ENCODE measurements around the gene FAM53B. TPM values are rescaled to one million over a fixed set of nuclear protein-coding genes. Genes with fewer than 3 reads are reported as not detected.

Gene FAM53B
- total and polyA plus RNA-seq, 7 experiments from 2014 or later, result 3.9 to 51.5 (median 27.7) TPM

DNA sequence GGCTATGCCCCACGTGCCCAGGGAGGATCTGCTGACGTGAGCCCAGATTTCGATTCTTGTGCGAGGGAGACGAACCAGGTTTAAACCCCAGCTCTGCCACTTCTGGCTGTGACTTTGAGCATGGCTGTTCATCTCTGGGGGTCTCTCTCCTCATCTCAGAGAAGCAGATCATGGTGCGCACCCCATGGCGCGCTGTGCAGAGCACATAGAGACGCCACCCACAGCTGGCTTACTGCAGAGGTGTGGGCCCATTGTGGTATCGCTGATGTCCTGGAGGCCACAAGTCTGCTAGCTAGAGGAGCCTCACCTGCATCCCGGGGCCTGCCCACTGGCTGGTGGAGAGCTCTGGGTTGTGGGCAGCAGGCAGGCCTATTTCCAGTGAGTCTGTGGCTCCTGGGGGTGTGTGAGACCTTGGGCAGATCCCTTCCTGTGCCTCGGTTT is 142.0 kb downstream of the FAM53B start:
- Histone ChIP-seq H3K4me1 (ENCODE audit: control insufficient read depth in 2 of 2, insufficient read depth in 2 of 2, low read length in 2 of 2) (no peaks in the 10 kb centered on the region), H3K27me3 (ENCODE audit: control insufficient read depth in 2 of 2, insufficient read depth in 2 of 2, low read length in 2 of 2) (no peaks in the 10 kb centered on the region), H3K36me3 (ENCODE audit: control insufficient read depth in 2 of 3, insufficient read depth in 3 of 3, low read length in 3 of 3) (no peaks in the 10 kb centered on the region), H3K27ac (ENCODE audit: low read depth, low read length) (no peak overlapping the region), H3K4me3 (ENCODE audit: low read length) (no peak overlapping the region), H3K9me3 (ENCODE audit: control insufficient read depth in 2 of 3, low read length in 3 of 3) (no peaks in the 10 kb centered on the region)
- intact Hi-C loops (cut with micrococcal nuclease), result no loop called here
- H3K4me3 Mint-ChIP-seq, result no peak overlapping the region
- DNase-seq (no peak), ATAC-seq (no peak)
- H3K27me3 Mint-ChIP-seq, result no peaks in the 10 kb centered on the region
- no peak overlapping the region for H3K27ac Mint-ChIP-seq
- ChIA-PET CTCF (no interaction called here), POLR2A (no interaction called here)
- no peaks in the 10 kb centered on the region for H3K9me3 Mint-ChIP-seq
- H3K4me1 Mint-ChIP-seq, result peaks cover 0 to 19% (median 0%) of the 10 kb centered on the region in 7 donors
- no peaks in the 10 kb centered on the region for H3K36me3 Mint-ChIP-seq

DNA sequence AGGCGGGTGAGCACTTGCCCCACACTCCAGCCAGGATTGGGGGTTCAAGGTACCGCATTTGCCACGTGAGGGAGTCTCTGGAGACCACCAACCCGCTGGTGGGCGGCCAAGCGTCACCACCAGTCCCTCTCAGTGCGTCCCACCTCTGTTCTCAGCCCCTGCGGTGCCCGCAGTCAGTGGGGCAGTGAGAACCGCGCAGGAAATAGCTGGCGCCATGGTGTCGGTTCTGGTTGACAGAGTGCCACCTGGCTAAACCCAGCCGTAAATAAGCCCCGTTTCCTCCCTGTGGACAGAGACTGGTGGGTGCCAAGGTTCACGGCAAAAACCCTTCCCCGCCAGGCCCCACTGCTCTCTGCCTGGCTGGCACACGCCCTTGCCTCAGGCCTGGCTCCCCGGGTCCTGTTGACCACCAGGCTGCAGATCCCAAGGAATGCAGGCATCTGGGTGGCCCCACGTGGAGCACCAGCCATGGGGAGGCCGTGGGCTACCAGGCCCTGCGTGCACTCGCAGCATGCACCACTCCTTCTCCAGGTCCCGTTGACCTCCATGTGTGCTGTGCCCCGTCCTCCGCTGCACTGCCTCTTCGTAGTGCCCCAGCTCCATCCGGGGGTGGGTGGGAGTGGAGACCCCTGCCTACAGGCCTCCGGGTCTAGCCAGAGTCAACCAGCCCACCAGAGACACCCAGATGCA is 142.6 kb downstream of the FAM53B start:
- intact Hi-C loops (cut with micrococcal nuclease), result no loop called here
- no peaks in the 10 kb centered on the region for H3K9me3 ChIP-seq (ENCODE audit: control insufficient read depth in 2 of 3, low read length in 3 of 3)
- POLR2A ChIA-PET, result no interaction called here
- H3K27ac Mint-ChIP-seq, result no peak overlapping the region
- H3K27me3 ChIP-seq (ENCODE audit: control insufficient read depth in 2 of 2, insufficient read depth in 2 of 2, low read length in 2 of 2), result no peaks in the 10 kb centered on the region
- H3K4me3 ChIP-seq (ENCODE audit: low read length), result no peak overlapping the region
- H3K36me3 Mint-ChIP-seq, result peaks cover 0 to 3% (median 0%) of the 10 kb centered on the region in 5 donors
- CTCF ChIA-PET, result no interaction called here
- peaks cover 0 to 17% (median 0%) of the 10 kb centered on the region in 7 donors for H3K4me1 Mint-ChIP-seq
- ATAC-seq (peak; percentile 52), DNase-seq (no peak)
- no peak overlapping the region for H3K27ac ChIP-seq (ENCODE audit: low read depth, low read length)
- no peaks in the 10 kb centered on the region for H3K27me3 Mint-ChIP-seq
- H3K4me1 ChIP-seq (ENCODE audit: control insufficient read depth in 2 of 2, insufficient read depth in 2 of 2, low read length in 2 of 2), result no peaks in the 10 kb centered on the region
- H3K9me3 Mint-ChIP-seq, result no peaks in the 10 kb centered on the region
- no peaks in the 10 kb centered on the region for H3K36me3 ChIP-seq (ENCODE audit: control insufficient read depth in 2 of 3, insufficient read depth in 3 of 3, low read length in 3 of 3)
- no peak overlapping the region for H3K4me3 Mint-ChIP-seq

DNA sequence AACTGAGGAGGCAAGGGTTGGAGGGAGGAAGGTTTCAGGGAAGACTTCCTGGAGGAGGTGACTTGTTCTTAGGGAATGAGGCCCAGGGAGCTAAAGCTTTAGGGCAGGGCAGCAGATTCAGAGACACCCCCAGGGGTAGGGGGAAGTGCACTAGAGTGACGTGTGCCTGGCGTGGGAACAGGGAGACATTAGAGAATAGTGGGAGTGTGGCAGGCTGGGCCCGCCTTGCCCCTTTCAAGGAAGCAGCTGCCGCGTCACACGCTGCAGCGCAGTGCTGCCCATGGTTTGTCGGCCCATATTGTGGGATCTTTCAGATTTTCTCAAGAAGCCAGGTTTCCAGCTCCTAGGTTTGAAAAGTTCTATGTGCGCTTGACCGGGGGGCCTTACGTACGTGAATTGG is 143.2 kb downstream of the FAM53B start:
- Mint-ChIP-seq H3K27ac (no peak overlapping the region), H3K4me3 (no peak overlapping the region), H3K9me3 (no peaks in the 10 kb centered on the region), H3K36me3 (peaks cover 0 to 3% (median 0%) of the 10 kb centered on the region in 5 donors), H3K4me1 (peaks cover 0 to 17% (median 0%) of the 10 kb centered on the region in 7 donors), H3K27me3 (no peaks in the 10 kb centered on the region)
- no peaks in the 10 kb centered on the region for H3K27me3 ChIP-seq (ENCODE audit: control insufficient read depth in 2 of 2, insufficient read depth in 2 of 2, low read length in 2 of 2)
- DNase-seq, result no peak
- no peaks in the 10 kb centered on the region for H3K36me3 ChIP-seq (ENCODE audit: control insufficient read depth in 2 of 3, insufficient read depth in 3 of 3, low read length in 3 of 3)
- no peak overlapping the region for H3K27ac ChIP-seq (ENCODE audit: low read depth, low read length)
- H3K4me1 ChIP-seq (ENCODE audit: control insufficient read depth in 2 of 2, insufficient read depth in 2 of 2, low read length in 2 of 2), result no peaks in the 10 kb centered on the region
- intact Hi-C loops (cut with micrococcal nuclease), result no loop called here
- ChIA-PET POLR2A (no interaction called here), CTCF (no interaction called here)
- no peak overlapping the region for H3K4me3 ChIP-seq (ENCODE audit: low read length)
- ATAC-seq, result no peak
- H3K9me3 ChIP-seq (ENCODE audit: control insufficient read depth in 2 of 3, low read length in 3 of 3), result no peaks in the 10 kb centered on the region

DNA sequence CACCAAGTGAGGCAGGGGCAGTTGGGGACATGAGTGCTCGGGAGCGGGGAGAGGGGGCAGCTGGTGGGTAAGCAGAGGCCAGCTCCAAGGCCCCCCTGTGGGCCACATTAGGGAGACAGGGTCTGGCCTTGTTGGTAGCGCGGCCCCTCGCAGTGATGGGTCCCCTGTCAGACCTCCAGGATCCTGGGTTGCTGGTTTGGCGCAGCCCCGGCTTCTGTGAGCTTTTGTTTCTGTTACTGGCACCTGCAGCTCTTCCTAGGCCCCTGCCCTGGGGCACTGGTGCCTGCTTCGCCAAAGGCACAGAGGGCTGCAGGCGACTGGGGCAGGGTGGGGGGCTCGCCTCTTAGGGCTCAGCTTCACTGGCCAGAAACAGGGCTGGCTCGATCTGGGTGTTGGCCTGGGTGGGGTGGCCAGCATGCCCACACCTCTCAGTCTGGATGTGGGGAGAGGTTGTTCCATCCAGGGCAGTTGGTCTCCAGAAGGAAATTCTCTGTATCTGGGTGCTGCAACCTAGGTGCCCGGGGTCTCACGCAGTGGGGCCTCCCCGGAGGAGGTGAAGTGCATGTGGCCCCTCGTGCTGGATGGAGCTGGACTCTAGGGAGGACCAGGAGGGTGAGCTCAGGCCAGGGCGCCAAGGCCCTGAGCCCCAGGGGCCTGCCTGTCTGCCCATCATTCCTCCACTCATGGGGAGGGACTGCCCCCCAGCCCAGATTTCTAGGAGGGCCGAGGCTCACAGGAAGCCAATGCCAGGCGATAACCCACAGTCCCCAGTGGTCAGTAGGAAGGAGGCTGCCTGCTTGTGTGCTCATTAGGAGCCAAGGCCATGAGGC is 143.9 kb downstream of the FAM53B start:
- H3K9me3 Mint-ChIP-seq, result no peaks in the 10 kb centered on the region
- no peak for DNase-seq
- peaks cover 0 to 7% (median 3%) of the 10 kb centered on the region in 5 donors for H3K36me3 Mint-ChIP-seq
- no peak overlapping the region for H3K4me3 Mint-ChIP-seq
- ChIA-PET POLR2A (no interaction called here), CTCF (no interaction called here)
- Histone ChIP-seq H3K36me3 (ENCODE audit: control insufficient read depth in 2 of 3, insufficient read depth in 3 of 3, low read length in 3 of 3) (no peaks in the 10 kb centered on the region), H3K4me1 (ENCODE audit: control insufficient read depth in 2 of 2, insufficient read depth in 2 of 2, low read length in 2 of 2) (no peaks in the 10 kb centered on the region), H3K4me3 (ENCODE audit: low read length) (no peak overlapping the region), H3K27me3 (ENCODE audit: control insufficient read depth in 2 of 2, insufficient read depth in 2 of 2, low read length in 2 of 2) (no peaks in the 10 kb centered on the region), H3K9me3 (ENCODE audit: control insufficient read depth in 2 of 3, low read length in 3 of 3) (no peaks in the 10 kb centered on the region), H3K27ac (ENCODE audit: low read depth, low read length) (no peak overlapping the region)
- ATAC-seq, result no peak
- no peak overlapping the region for H3K27ac Mint-ChIP-seq
- peaks cover 0 to 16% (median 0%) of the 10 kb centered on the region in 7 donors for H3K4me1 Mint-ChIP-seq
- intact Hi-C loops (cut with micrococcal nuclease), result no loop called here
- H3K27me3 Mint-ChIP-seq, result no peaks in the 10 kb centered on the region

DNA sequence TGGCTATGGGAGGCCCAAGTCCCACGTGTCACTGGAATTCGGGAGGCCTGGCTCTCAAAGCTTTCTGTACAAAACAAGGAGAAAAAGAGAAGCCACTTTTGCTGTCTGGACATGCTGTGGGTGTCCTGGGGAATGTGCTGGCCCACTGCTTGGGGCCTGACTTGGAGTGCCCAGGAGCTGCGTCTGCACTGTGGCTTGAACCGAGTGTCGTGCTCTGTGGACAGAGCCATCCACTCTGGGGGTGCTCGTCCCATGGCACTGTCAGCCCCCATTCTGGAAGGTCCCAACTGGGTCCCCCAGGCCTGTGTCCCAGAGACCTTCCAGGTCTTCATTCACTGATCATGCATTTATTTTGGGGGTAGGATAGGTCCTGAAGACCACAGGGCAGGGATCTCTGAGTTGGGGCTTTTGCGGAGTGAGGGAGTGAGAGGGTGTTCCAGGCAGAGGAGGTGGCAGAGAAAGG is 144.6 kb downstream of the FAM53B start:
- Histone ChIP-seq H3K27me3 (ENCODE audit: control insufficient read depth in 2 of 2, insufficient read depth in 2 of 2, low read length in 2 of 2) (no peaks in the 10 kb centered on the region), H3K27ac (ENCODE audit: low read depth, low read length) (no peak overlapping the region), H3K4me1 (ENCODE audit: control insufficient read depth in 2 of 2, insufficient read depth in 2 of 2, low read length in 2 of 2) (no peaks in the 10 kb centered on the region), H3K9me3 (ENCODE audit: control insufficient read depth in 2 of 3, low read length in 3 of 3) (no peaks in the 10 kb centered on the region), H3K4me3 (ENCODE audit: low read length) (no peak overlapping the region), H3K36me3 (ENCODE audit: control insufficient read depth in 2 of 3, insufficient read depth in 3 of 3, low read length in 3 of 3) (no peaks in the 10 kb centered on the region)
- intact Hi-C loops (cut with micrococcal nuclease), result no loop called here
- no peak overlapping the region for H3K27ac Mint-ChIP-seq
- DNase-seq (no peak), ATAC-seq (no peak)
- CTCF ChIA-PET, result no interaction called here
- H3K9me3 Mint-ChIP-seq, result peaks cover 0 to 1% (median 0%) of the 10 kb centered on the region in 11 donors
- no peaks in the 10 kb centered on the region for H3K27me3 Mint-ChIP-seq
- no peak overlapping the region for H3K4me3 Mint-ChIP-seq
- POLR2A ChIA-PET, result no interaction called here
- H3K4me1 Mint-ChIP-seq, result peaks cover 0 to 13% (median 4%) of the 10 kb centered on the region in 7 donors
- H3K36me3 Mint-ChIP-seq, result peaks cover 0 to 10% (median 3%) of the 10 kb centered on the region in 5 donors

DNA sequence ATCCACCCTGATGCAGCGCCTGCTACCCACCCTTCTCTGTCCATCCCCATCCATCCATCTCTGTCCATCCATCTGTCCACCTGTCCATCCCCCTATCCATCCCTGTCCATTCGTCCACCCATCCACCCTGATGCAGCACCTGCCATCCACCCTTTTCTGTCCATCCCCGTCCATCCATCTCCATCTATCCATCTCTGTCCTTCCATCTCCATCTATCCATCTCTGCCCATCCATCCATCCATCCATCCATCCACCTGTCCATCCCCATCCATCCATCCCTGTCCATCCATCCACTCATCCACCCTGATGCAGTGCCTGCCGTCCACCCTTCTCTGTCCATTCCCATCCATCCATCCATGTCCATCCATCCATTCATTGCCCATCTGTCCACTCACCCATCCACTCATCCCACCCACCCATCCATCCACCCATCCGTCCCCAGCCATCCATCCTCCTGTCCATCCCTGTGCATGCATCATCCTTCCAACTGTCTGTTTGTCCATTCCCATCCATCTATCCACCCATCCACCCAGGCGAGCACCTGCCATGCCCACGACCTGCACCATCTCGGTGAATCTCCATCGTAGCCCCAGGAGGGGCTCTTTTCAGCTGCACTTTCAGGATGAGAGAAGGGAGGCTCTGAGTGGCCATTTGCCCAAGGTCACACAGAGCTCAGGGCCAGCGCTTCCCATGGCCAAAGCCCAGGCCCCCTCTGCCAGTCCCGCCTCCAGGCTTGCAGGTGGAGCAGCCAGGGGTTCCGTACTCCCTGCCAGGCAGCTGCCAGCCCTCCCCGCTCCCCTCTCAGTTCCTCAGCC is 145.2 kb downstream of the FAM53B start:
- no peak overlapping the region for H3K4me3 Mint-ChIP-seq

More for the DNA sequence above, 145.2 kb downstream of the FAM53B start:
- Histone ChIP-seq H3K4me1 (ENCODE audit: control insufficient read depth in 2 of 2, insufficient read depth in 2 of 2, low read length in 2 of 2) (no peaks in the 10 kb centered on the region), H3K27ac (ENCODE audit: low read depth, low read length) (no peak overlapping the region), H3K36me3 (ENCODE audit: control insufficient read depth in 2 of 3, insufficient read depth in 3 of 3, low read length in 3 of 3) (no peaks in the 10 kb centered on the region), H3K27me3 (ENCODE audit: control insufficient read depth in 2 of 2, insufficient read depth in 2 of 2, low read length in 2 of 2) (no peaks in the 10 kb centered on the region), H3K9me3 (ENCODE audit: control insufficient read depth in 2 of 3, low read length in 3 of 3) (no peaks in the 10 kb centered on the region), H3K4me3 (ENCODE audit: low read length) (no peak overlapping the region)
- peaks cover 0 to 10% (median 3%) of the 10 kb centered on the region in 5 donors for H3K36me3 Mint-ChIP-seq
- H3K27ac Mint-ChIP-seq, result no peak overlapping the region
- CTCF ChIA-PET, result no interaction called here
- H3K9me3 Mint-ChIP-seq, result peaks cover 0 to 1% (median 0%) of the 10 kb centered on the region in 11 donors
- H3K27me3 Mint-ChIP-seq, result no peaks in the 10 kb centered on the region
- ATAC-seq (no peak), DNase-seq (no peak)
- intact Hi-C loops (cut with micrococcal nuclease), result no loop called here
- peaks cover 0 to 13% (median 4%) of the 10 kb centered on the region in 7 donors for H3K4me1 Mint-ChIP-seq
- POLR2A ChIA-PET, result no interaction called here

Data from naive thymus-derived CD4-positive, alpha-beta T cell (primary cell).